Erythroblast (primary cell): ENCODE results near the gene CNTN4.

Experiments used
- GATA1 ChIP-seq: IDR thresholded peaks from 2 replicates; pipeline ENCODE4 v1.6.1; 2011; ENCODE audit warnings: low read depth, mild to moderate bottlenecking, control low read depth, low read length, moderate library complexity
- POLR2A ChIP-seq: IDR thresholded peaks from 2 replicates; pipeline ENCODE4 v1.6.1; 2011; ENCODE audit warnings: mild to moderate bottlenecking, low read length

DNA sequence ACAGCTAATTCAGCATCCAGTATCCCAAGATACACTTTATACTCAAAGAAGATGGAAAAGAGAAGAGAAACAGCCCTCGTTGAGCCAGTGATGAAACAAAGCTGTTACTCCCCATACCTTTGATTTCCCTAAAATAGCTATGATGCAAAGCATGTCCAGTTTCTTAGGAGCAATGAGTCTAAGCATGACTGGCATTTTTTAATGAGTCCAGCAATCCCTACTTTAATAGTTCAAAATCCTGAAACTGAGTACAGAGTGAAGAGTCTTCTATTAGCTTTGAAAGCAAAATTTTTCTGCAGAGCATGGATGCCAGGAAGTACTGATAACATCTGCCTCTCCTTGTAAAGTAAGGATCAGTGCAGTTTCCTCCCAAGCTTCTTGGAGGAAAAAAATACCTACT is 708.8 kb downstream of the CNTN4 start:
- TF ChIP-seq POLR2A (no peak), GATA1 (no peak)
